ENCODE measurements around the gene ERLEC1. TPM values are rescaled to one million over a fixed set of nuclear protein-coding genes. Genes with fewer than 3 reads are reported as not detected.
A peak's percentile ranks its signal among the peaks of the same experiment; 100 is the strongest.
"Not testable (repeated sequence)": the region's sequence is repeated elsewhere in the genome, so short reads cannot be mapped to it uniquely, and the experiment has no call there.

Gene ERLEC1
- total RNA-seq = 10 to 100 TPM; 14.6 to 23.5 TPM

GRCh38 chr2:53786705-53787613 lies at the start of gene ERLEC1, which contains the start of gene ASB3:
Gene ERLEC1 (plus strand): TSS chr2:53787044. CDS start chr2:53787211, 167 bp downstream.
Gene ASB3 (minus strand): TSS chr2:53786953. CDS start chr2:53765572, 21,381 bp downstream.
- Mint-ChIP-seq H3K4me3 (peak within 1 kb of the TSS; percentile 93), H3K4me1 (peaks cover 14% of the 10 kb centered on the region), H3K27ac (peak within 1 kb of the TSS; percentile 92), H3K27me3 (no peaks in the 10 kb centered on the region), H3K9me3 (no peaks in the 10 kb centered on the region), H3K36me3 (ENCODE audit: low read depth) (peaks cover 32% of the 10 kb centered on the region)
- ATAC-seq (replicated peaks) = peak; percentile 93

DNA sequence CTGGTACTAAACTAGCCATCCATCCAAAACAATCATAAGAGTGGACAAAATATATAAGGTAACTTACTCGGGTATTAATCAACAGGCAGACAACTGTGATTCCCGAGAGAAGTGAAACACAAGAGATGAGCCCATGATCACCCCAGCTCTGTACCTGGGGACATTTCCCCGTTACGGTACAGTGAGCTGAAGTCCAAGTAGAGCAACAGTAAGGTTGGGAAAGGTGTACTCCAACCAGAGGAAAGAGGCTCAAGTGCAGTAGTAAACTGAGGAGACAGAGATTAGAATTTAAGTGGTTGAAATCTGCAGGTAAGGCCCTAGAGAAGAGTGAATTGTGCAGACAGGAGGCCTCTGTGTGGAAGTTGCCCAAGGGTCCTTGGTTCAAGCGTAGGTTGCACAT lies 49.8 kb upstream of the ERLEC1 start:
- Mint-ChIP-seq H3K27ac (no peak overlapping the region), H3K9me3 (no peaks in the 10 kb centered on the region), H3K4me1 (peaks cover 11% of the 10 kb centered on the region), H3K27me3 (no peaks in the 10 kb centered on the region), H3K36me3 (ENCODE audit: low read depth) (peaks cover 43% of the 10 kb centered on the region), H3K4me3 (no peak overlapping the region)
- ATAC-seq (replicated peaks) = no peak

DNA sequence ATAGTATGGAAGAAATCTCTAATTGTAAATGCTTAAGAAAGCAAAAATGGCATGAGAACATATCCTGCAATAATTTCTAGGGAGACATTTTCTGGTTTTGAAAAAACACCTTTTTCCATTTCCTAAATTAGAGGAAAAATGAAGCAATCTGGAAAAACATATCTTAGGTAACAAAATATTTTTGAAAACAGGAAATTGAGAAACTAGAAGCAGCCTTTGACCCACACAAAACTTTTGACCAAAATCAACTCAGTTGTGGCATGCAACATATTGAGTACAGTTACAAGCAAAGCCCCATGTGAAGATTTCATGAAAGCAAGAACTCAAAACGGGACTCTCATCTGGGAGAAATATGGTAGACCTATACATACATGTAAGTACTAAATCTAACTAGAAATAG lies 47.8 kb upstream of the ERLEC1 start:
- Mint-ChIP-seq H3K4me1 (peaks cover 16% of the 10 kb centered on the region), H3K27me3 (no peaks in the 10 kb centered on the region), H3K9me3 (no peaks in the 10 kb centered on the region), H3K36me3 (ENCODE audit: low read depth) (peaks cover 41% of the 10 kb centered on the region), H3K4me3 (no peak overlapping the region), H3K27ac (no peak overlapping the region)
- ATAC-seq (replicated peaks) = no peak

DNA sequence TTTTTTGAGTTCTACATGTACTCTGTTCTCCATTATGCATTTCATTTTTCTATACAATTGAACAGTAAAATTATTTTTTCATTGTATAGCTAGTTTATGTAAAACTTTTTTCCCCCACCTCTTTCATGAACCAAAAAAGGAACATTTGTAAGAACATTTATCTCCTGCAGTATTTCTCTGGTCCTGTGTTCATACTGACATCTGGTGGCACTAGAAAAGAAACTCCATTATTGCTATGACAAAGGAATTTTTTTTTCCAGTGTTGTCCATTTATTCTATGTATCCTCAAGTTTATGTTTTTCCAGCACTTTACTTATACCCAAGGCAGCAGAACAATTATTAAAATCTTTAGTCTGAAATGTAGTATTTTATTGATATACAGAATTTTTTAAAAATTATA lies 46.7 kb upstream of the ERLEC1 start:
- H3K4me3 Mint-ChIP-seq = no peak overlapping the region
- peaks cover 36% of the 10 kb centered on the region for H3K36me3 Mint-ChIP-seq (ENCODE audit: low read depth)
- H3K27me3 Mint-ChIP-seq = no peaks in the 10 kb centered on the region
- H3K4me1 Mint-ChIP-seq = peaks cover 16% of the 10 kb centered on the region
- no peak for ATAC-seq (replicated peaks)
- H3K9me3 Mint-ChIP-seq = no peaks in the 10 kb centered on the region
- H3K27ac Mint-ChIP-seq = no peak overlapping the region

GRCh38 chr2:53744395-53745065 lies 42.3 kb upstream of the ERLEC1 start:
- no peak overlapping the region for H3K27ac Mint-ChIP-seq
- H3K27me3 Mint-ChIP-seq = no peaks in the 10 kb centered on the region
- peaks cover 57% of the 10 kb centered on the region for H3K36me3 Mint-ChIP-seq (ENCODE audit: low read depth)
- H3K4me1 Mint-ChIP-seq = peaks cover 17% of the 10 kb centered on the region
- H3K4me3 Mint-ChIP-seq = no peak overlapping the region
- no peaks in the 10 kb centered on the region for H3K9me3 Mint-ChIP-seq
- no peak for ATAC-seq (replicated peaks)

DNA sequence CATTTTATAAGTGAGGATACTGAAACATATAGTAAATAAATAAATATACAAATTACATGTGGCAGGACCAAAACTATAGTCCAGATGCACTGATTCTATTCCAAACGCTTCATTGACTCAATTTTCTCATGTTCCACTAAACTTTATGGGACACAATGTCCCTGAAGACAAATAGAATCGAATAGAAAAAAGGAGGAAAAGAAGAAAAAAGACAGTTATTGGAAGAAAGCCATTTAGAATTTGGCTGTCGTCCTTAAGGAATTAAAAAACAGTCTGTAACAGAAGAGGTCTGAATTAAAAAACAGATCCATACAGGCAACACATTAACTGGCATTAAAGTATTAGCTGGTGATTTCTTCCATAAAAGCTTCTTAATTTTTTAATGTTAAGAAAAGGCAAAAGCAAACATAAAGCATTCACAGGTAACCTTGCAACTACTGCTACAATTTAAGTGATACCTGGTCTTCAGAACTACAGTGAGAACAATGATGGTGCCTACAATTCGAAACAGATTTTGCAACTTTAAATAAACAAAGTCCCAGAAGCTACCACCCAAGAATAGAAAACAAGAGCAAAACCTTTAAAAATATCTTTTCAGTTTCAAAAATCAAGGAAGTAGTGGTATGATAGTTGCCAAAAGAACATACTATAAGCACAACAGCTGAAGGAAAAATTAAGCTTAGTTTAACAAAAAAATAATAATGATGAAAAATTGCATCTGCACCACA lies 36.6 kb upstream of the ERLEC1 start:
- Mint-ChIP-seq H3K4me1 (peaks cover 14% of the 10 kb centered on the region), H3K36me3 (ENCODE audit: low read depth) (peaks cover 65% of the 10 kb centered on the region), H3K4me3 (no peak overlapping the region), H3K9me3 (no peaks in the 10 kb centered on the region), H3K27ac (peak overlapping the region; percentile 39), H3K27me3 (no peaks in the 10 kb centered on the region)
- ATAC-seq (replicated peaks) = no peak

GRCh38 chr2:53751728-53752127 lies 35.1 kb upstream of the ERLEC1 start:
- peak; percentile 93 for ATAC-seq (replicated peaks)
- H3K4me1 Mint-ChIP-seq = peaks cover 14% of the 10 kb centered on the region
- H3K9me3 Mint-ChIP-seq = no peaks in the 10 kb centered on the region
- no peaks in the 10 kb centered on the region for H3K27me3 Mint-ChIP-seq
- H3K27ac Mint-ChIP-seq = peak overlapping the region; percentile 39
- peak overlapping the region; percentile 47 for H3K4me3 Mint-ChIP-seq
- H3K36me3 Mint-ChIP-seq (ENCODE audit: low read depth) = peaks cover 58% of the 10 kb centered on the region

GRCh38 chr2:53752385-53752784 lies 34.5 kb upstream of the ERLEC1 start:
- peak overlapping the region; percentile 39 for H3K27ac Mint-ChIP-seq
- H3K9me3 Mint-ChIP-seq = no peaks in the 10 kb centered on the region
- peaks cover 14% of the 10 kb centered on the region for H3K4me1 Mint-ChIP-seq
- H3K36me3 Mint-ChIP-seq (ENCODE audit: low read depth) = peaks cover 58% of the 10 kb centered on the region
- ATAC-seq (replicated peaks) = no peak
- no peaks in the 10 kb centered on the region for H3K27me3 Mint-ChIP-seq
- no peak overlapping the region for H3K4me3 Mint-ChIP-seq

DNA sequence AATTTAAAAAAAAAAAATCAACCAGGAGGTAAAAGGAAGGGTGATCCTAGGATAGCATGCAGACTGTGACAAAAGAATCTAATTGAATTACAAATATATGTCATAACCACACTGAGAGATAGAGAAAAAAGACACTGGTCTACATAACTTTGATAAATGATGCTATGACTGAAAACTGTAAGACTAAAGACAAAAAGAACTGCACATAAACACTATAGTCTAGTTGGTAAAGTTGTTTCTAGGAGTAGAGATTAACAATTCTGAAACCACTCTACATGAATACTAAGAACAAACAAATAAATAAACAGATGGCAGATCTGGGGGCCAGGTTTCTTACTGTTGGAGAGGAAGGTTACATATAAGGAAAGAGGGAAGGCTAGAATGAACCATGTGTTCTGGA lies 33.8 kb upstream of the ERLEC1 start:
- ATAC-seq (replicated peaks) = peak; percentile 56
- H3K27me3 Mint-ChIP-seq = no peaks in the 10 kb centered on the region
- H3K9me3 Mint-ChIP-seq = no peaks in the 10 kb centered on the region
- peaks cover 54% of the 10 kb centered on the region for H3K36me3 Mint-ChIP-seq (ENCODE audit: low read depth)
- peaks cover 9% of the 10 kb centered on the region for H3K4me1 Mint-ChIP-seq
- peak overlapping the region; percentile 39 for H3K27ac Mint-ChIP-seq
- H3K4me3 Mint-ChIP-seq = no peak overlapping the region

DNA sequence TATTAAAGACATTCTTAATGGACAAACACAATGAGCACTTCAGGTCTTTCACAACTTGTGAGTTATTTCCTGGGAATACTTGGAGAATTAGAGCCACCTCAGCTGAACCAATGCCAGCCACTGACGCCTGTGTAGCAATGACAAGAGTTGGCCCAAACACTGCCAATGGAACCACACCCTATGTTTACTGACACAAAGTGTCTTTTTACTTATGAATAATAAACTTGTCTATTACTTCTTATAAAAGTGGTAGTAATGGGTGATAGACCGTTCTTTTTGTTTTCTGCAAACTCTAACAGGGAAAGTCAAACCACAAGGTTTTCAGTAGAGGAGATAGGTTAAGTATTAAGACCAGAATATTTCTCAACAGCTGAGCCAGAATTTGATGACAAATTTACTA lies 31.7 kb upstream of the ERLEC1 start:
- Mint-ChIP-seq H3K36me3 (ENCODE audit: low read depth) (peaks cover 42% of the 10 kb centered on the region), H3K27ac (no peak overlapping the region), H3K27me3 (no peaks in the 10 kb centered on the region)

GRCh38 chr2:53756644-53757043 lies 30.2 kb upstream of the ERLEC1 start:
- no peak overlapping the region for H3K4me3 Mint-ChIP-seq
- H3K27me3 Mint-ChIP-seq = no peaks in the 10 kb centered on the region
- no peak for ATAC-seq (replicated peaks)
- H3K27ac Mint-ChIP-seq = no peak overlapping the region
- H3K9me3 Mint-ChIP-seq = no peaks in the 10 kb centered on the region
- H3K36me3 Mint-ChIP-seq (ENCODE audit: low read depth) = peaks cover 46% of the 10 kb centered on the region
- peaks cover 9% of the 10 kb centered on the region for H3K4me1 Mint-ChIP-seq

More for the DNA sequence above, 31.7 kb upstream of the ERLEC1 start:
- no peak for ATAC-seq (replicated peaks)
- H3K4me3 Mint-ChIP-seq = no peak overlapping the region
- no peaks in the 10 kb centered on the region for H3K9me3 Mint-ChIP-seq
- peaks cover 9% of the 10 kb centered on the region for H3K4me1 Mint-ChIP-seq

DNA sequence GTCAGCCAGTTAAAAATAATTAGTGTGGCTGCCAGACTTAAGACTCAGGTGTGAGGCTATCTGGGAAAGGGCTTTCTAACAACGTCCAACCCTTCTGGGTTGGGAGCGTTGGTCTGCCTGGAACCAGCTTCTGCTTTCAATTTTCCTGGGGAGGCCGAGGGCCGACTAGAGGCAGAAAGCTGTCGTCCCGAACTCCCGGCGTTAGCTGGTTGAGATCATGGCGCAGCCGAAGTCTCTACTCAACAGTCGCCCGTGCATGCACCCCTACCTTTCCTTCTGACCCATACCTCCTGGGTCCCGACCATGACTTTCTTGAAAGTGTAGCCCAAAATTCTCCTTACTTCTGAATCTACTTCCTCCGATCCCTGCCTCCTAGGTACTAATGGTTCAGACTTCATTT lies 29.6 kb upstream of the ERLEC1 start:
- not testable (repeated sequence) for H3K9me3 Mint-ChIP-seq; ATAC-seq (replicated peaks); H3K4me1 Mint-ChIP-seq; H3K4me3 Mint-ChIP-seq; H3K27me3 Mint-ChIP-seq; H3K27ac Mint-ChIP-seq
- peaks cover 52% of the 10 kb centered on the region for H3K36me3 Mint-ChIP-seq (ENCODE audit: low read depth)

DNA sequence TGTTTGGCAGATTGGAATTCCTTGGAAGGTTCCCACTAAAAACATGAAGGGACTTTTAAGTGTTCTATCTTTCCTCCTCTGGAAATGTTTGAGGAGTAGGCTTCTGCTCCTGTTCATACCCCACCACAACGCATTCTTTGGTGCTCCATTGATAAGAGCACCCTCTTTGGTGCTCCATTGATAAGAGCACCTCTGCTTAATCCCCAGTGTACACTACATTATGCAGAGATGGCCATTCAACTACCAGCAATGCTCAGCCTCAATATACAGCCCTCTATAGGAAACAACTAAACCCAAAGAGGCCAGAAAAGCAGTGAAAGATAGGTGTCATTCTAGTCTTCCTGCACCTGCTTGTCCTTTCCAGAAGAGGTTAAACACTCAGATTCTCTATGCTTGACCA lies 21.1 kb upstream of the ERLEC1 start:
- Mint-ChIP-seq H3K27ac (no peak overlapping the region), H3K4me3 (no peak overlapping the region), H3K27me3 (no peaks in the 10 kb centered on the region), H3K4me1 (peaks cover 15% of the 10 kb centered on the region), H3K9me3 (no peaks in the 10 kb centered on the region), H3K36me3 (ENCODE audit: low read depth) (peaks cover 38% of the 10 kb centered on the region)
- ATAC-seq (replicated peaks) = no peak

GRCh38 chr2:53767405-53768241 lies 19.2 kb upstream of the ERLEC1 start, which contains the start of gene CHAC2:
Gene CHAC2 (plus strand): TSS chr2:53767804. CDS start chr2:53767887, 83 bp downstream.
- ATAC-seq (replicated peaks) = peak; percentile 93
- Mint-ChIP-seq H3K27me3 (no peaks in the 10 kb centered on the region), H3K9me3 (no peaks in the 10 kb centered on the region), H3K27ac (peak within 1 kb of the TSS; percentile 91), H3K36me3 (ENCODE audit: low read depth) (peaks cover 30% of the 10 kb centered on the region), H3K4me3 (peak within 1 kb of the TSS; percentile 93), H3K4me1 (peaks cover 15% of the 10 kb centered on the region)

Data from activated T-helper 17 cell treated with anti-CD3 and anti-CD28 coated beads, Interleukin-2, amount 50 U/mL, for 72 hours (primary cell).